Tibial nerve (tissue), 4 donors: ENCODE results near the gene COL6A3.

Source experiments
- CTCF ChIP-seq, 5 experiments: fragments of 200-600 bp in 3 of 5; fragments of 450-650 bp in 2 of 5; sonication (generic) in 3 of 5; IDR thresholded peaks; one replicate each; pipeline ENCODE4 v1.5.1; 2016 to 2019; ENCODE audit warnings: antibody characterized with exemption in 5 of 5, mild to moderate bottlenecking in 3 of 5, moderate library complexity in 2 of 5
- EP300 ChIP-seq, 2 donors: sonication (generic); formaldehyde crosslinking; IDR thresholded peaks; one replicate each; pipeline ENCODE4 v1.6.1; 2017; ENCODE audit warnings: antibody characterized with exemption in 2 of 2, mild to moderate bottlenecking in 1 of 2
- POLR2A ChIP-seq, 2 donors: fragments of 450-650 bp; IDR thresholded peaks; one replicate each; pipeline ENCODE4 v1.6.1; 2017; ENCODE audit warnings: antibody characterized with exemption in 2 of 2, mild to moderate bottlenecking in 2 of 2, moderate library complexity in 2 of 2

DNA sequence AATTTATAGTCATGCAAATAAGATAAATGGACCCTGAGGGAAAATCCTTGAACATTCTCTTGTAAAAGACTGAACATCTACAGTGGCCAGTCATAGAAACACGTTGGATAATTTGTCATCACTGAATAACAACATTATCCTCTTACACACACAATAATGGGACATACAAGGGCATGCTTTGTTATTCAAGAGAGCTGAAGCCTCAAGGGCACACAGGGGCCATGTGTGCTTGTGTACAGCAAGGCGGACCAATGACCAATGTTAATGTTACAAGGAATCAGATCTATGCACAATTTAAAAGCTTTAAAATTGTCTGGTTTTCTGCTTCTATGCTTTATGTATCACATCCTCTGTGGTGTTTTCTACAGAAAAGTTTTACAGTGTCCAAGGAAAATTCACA lies 23.7 kb downstream of the COL6A3 start:
- TF ChIP-seq CTCF (IDR thresholded peaks at IDR 0.05) = no peak
- no peak for TF ChIP-seq POLR2A (IDR thresholded peaks at IDR 0.05)
- no peak for TF ChIP-seq EP300 (IDR thresholded peaks at IDR 0.05)
